IMR-90 (cell line): ENCODE results near the gene PANK4. TPM values are rescaled to one million over a fixed set of nuclear protein-coding genes. Genes with fewer than 3 reads are reported as not detected.

ENCODE experiments used
- ATAC-seq: fragments of 200-7000 bp; cut with Tn5 transposase; 2 replicates; pipeline ENCODE4 v1.9.1; 2020; ENCODE audit warnings: low read depth, mild to moderate bottlenecking, moderate library complexity
- BruUV-seq: library from RNA; stranded (reverse); fragments of 400-500 nt; replicated peaks from 2 replicates; lab custom pipeline; 2021; lab: Mats Ljungman, UMichigan
- CTCF ChIA-PET: fragments of 300-600 bp; formaldehyde crosslinking; extraction: SDS; loops from one replicate; lab custom pipeline; 2021; ENCODE audit warnings: antibody characterized with exemption; lab: Yijun Ruan, JAX
- POLR2A ChIA-PET: fragments of 300-600 bp; sonication (Branson Sonifier 250); formaldehyde crosslinking; loops from one replicate; lab custom pipeline; 2022; ENCODE audit warnings: antibody characterized with exemption; ENCODE audit not compliant: unreplicated experiment; lab: Charles Lee
- DNase-seq: peaks from one replicate; pipeline ENCODE4 v3.0.0; 2013
- H2AFZ ChIP-seq: replicated peaks from 2 replicates; pipeline ENCODE3; 2013; ENCODE audit warnings: low read length, mild to moderate bottlenecking; ENCODE audit not compliant: poor library complexity
- H2AK5ac ChIP-seq: 2 replicates; pipeline ENCODE4 v1.6.1; 2013; ENCODE audit warnings: low read depth, low read length, inconsistent platforms
- H2AK9ac ChIP-seq: replicated peaks from 2 replicates; pipeline ENCODE3; 2013; ENCODE audit warnings: mild to moderate bottlenecking, low read depth, low read length, moderate library complexity; ENCODE audit not compliant: poor library complexity
- H2BK120ac ChIP-seq: 2 replicates; pipeline ENCODE4 v1.6.1; 2013; ENCODE audit warnings: low read depth, low read length, inconsistent platforms
- H2BK15ac ChIP-seq: 3 replicates; pipeline ENCODE4 v1.6.1; 2013; ENCODE audit warnings: low read depth, low read length, inconsistent platforms
- H2BK20ac ChIP-seq: 2 replicates; pipeline ENCODE4 v1.6.1; 2013; ENCODE audit warnings: low read depth, mild to moderate bottlenecking, inconsistent platforms, low read length, moderate library complexity
- H2BK5ac ChIP-seq: 2 replicates; pipeline ENCODE4 v1.6.1; 2013; ENCODE audit warnings: mild to moderate bottlenecking, low read depth, low read length, inconsistent platforms; ENCODE audit not compliant: poor library complexity, severe bottlenecking
- H3K14ac ChIP-seq: replicated peaks from 2 replicates; pipeline ENCODE4 v1.6.1; 2013; ENCODE audit warnings: low read depth, low read length, inconsistent platforms
- H3K18ac ChIP-seq: 2 replicates; pipeline ENCODE4 v1.6.1; 2013; ENCODE audit warnings: low read depth, low read length, control low read depth
- H3K23ac ChIP-seq: 2 replicates; pipeline ENCODE4 v1.6.1; 2013; ENCODE audit warnings: low read depth, low read length, inconsistent platforms
- H3K27ac ChIP-seq: 2 replicates; pipeline ENCODE4 v1.5.1; 2013; ENCODE audit warnings: mild to moderate bottlenecking, control low read depth, low read length; ENCODE audit not compliant: insufficient read depth
- H3K27me3 ChIP-seq: 2 replicates; pipeline ENCODE4 v1.6.1; 2013; ENCODE audit warnings: low read length; ENCODE audit not compliant: control insufficient read depth, insufficient read depth
- H3K36me3 ChIP-seq: 2 replicates; pipeline ENCODE4 v1.6.1; 2013; ENCODE audit warnings: low read length, mixed read lengths; ENCODE audit not compliant: control insufficient read depth, insufficient read depth
- H3K4ac ChIP-seq: 2 replicates; pipeline ENCODE4 v1.6.1; 2013; ENCODE audit warnings: low read depth, low read length, inconsistent platforms
- H3K4me1 ChIP-seq: 2 replicates; pipeline ENCODE4 v1.6.1; 2013; ENCODE audit warnings: low read length, mixed read lengths; ENCODE audit not compliant: control insufficient read depth, insufficient read depth
- H3K4me2 ChIP-seq: 2 replicates; pipeline ENCODE4 v1.6.1; 2013; ENCODE audit warnings: low read depth, mild to moderate bottlenecking, control low read depth, low read length, moderate library complexity
- H3K4me3 ChIP-seq: 2 replicates; pipeline ENCODE4 v1.5.1; 2013; ENCODE audit warnings: low read depth, mild to moderate bottlenecking, control low read depth, low read length, moderate library complexity; ENCODE audit not compliant: insufficient read depth
- H3K56ac ChIP-seq: 2 replicates; pipeline ENCODE4 v1.6.1; 2013; ENCODE audit warnings: low read length, inconsistent platforms; ENCODE audit not compliant: insufficient read depth; ENCODE audit errors: extremely low read depth
- H3K79me1 ChIP-seq, 2 experiments: 2 replicates each; pipeline ENCODE4 v1.6.1; 2013; ENCODE audit warnings: low read length in 2 of 2, inconsistent platforms in 1 of 2, low read depth in 1 of 2
- H3K9ac ChIP-seq: 2 replicates; pipeline ENCODE4 v1.6.1; 2013; ENCODE audit warnings: low read depth, low read length, control low read depth
- H3K9me1 ChIP-seq: 2 replicates; pipeline ENCODE4 v1.6.1; 2013; ENCODE audit warnings: low read length, inconsistent platforms; ENCODE audit not compliant: insufficient read depth
- H3K9me3 ChIP-seq: 2 replicates; pipeline ENCODE4 v1.6.1; 2013; ENCODE audit warnings: low read length; ENCODE audit not compliant: control insufficient read depth, insufficient read depth
- H4K20me1 ChIP-seq: 2 replicates; pipeline ENCODE4 v1.6.1; 2013; ENCODE audit warnings: low read length, inconsistent platforms; ENCODE audit not compliant: insufficient read depth
- H4K5ac ChIP-seq: 2 replicates; pipeline ENCODE4 v1.6.1; 2013; ENCODE audit warnings: mild to moderate bottlenecking, low read depth, low read length, control low read depth
- H4K8ac ChIP-seq, 2 experiments: 2 replicates each; pipeline ENCODE4 v1.6.1; 2013; ENCODE audit warnings: low read depth in 2 of 2, low read length in 2 of 2, control low read depth in 1 of 2, inconsistent platforms in 1 of 2
- H4K91ac ChIP-seq: 2 replicates; pipeline ENCODE4 v1.6.1; 2013; ENCODE audit warnings: low read depth, low read length, inconsistent platforms; ENCODE audit not compliant: insufficient read depth
- CHD1 ChIP-seq: IDR thresholded peaks from 2 replicates; pipeline ENCODE4 v1.6.1; 2012; ENCODE audit warnings: low read depth, low read length, improper control_type of control experiment
- FOS ChIP-seq: fragments of 150-350 bp; IDR thresholded peaks from 2 replicates; pipeline ENCODE4 v1.6.1; 2016; ENCODE audit warnings: low read depth, low read length
- MAZ ChIP-seq: IDR thresholded peaks from 2 replicates; pipeline ENCODE4 v1.6.1; 2012; ENCODE audit warnings: low read depth, mild to moderate bottlenecking, low read length, improper control_type of control experiment, moderate library complexity, borderline replicate concordance
- MXI1 ChIP-seq: IDR thresholded peaks from 2 replicates; pipeline ENCODE4 v1.6.1; 2012; ENCODE audit warnings: low read depth, mild to moderate bottlenecking, low read length, moderate library complexity, borderline replicate concordance
- POLR2A ChIP-seq: IDR thresholded peaks from 2 replicates; pipeline ENCODE4 v1.6.1; 2012; ENCODE audit warnings: mild to moderate bottlenecking, low read depth, low read length
- RCOR1 ChIP-seq: IDR thresholded peaks from 2 replicates; pipeline ENCODE4 v1.6.1; 2012; ENCODE audit warnings: mild to moderate bottlenecking, low read length, improper control_type of control experiment; ENCODE audit not compliant: insufficient replicate concordance
- RFX5 ChIP-seq: IDR thresholded peaks from 2 replicates; pipeline ENCODE4 v1.8.0; 2012; ENCODE audit warnings: low read depth, mild to moderate bottlenecking, low read length, moderate library complexity
- WGBS, 2 experiments: methylation state at CpG; one replicate each; pipeline versions ENCODE4 v1.1.5 to v1.1.7; 2013; ENCODE audit warnings: missing lambda C conversion rate in 2 of 2; ENCODE audit not compliant: insufficient read length in 1 of 2; ENCODE audit errors: extremely low coverage in 2 of 2; 5-methylcytosine and 5-hydroxymethylcytosine counted together
- dilution Hi-C: fragments of 300-500 bp; cut with HindIII; formaldehyde crosslinking; loops from one replicate; pipeline ENCODE4 v1.14.3; 2018; ENCODE audit warnings: low sequenced_read_pairs; ENCODE audit not compliant: unreplicated experiment
- in situ Hi-C: fragments of 300-500 bp; cut with MboI; formaldehyde crosslinking; loops from 3 replicates; pipeline ENCODE4 v1.14.3; 2019; ENCODE audit warnings: low sequenced_read_pairs, inconsistent platforms, mixed read lengths
- intact Hi-C: fragments of 100-400 bp; cut with micrococcal nuclease; formaldehyde crosslinking; loops from 2 replicates; pipeline ENCODE4 v1.10.0; 2022
- polyA plus RNA-seq, 3 experiments: library from polyadenylated mRNA; depleted of rRNA; stranded (reverse); fragments of >200 nt; gene quantifications; 2 replicates each; pipeline ENCODE4 v1.2.3, GENCODE V29; 2012; ENCODE audit warnings: low replicate concordance in 1 of 3
- total RNA-seq: library from RNA; depleted of rRNA; stranded (reverse); fragments of >200 nt; gene quantifications from 2 replicates; pipeline ENCODE4 v1.2.3, GENCODE V29; 2012
- TF ChIP-seq, protein P1 (sequence below): conservative IDR thresholded peaks from 2 replicates; pipeline ENCODE4 v1.5.1; 2012; ENCODE audit warnings: mild to moderate bottlenecking, low read depth, low read length, improper control_type of control experiment

PANK4 gene
- total and polyA plus RNA-seq, 2 of the 4 experiments (the other 2 are of a cell fraction), result 14.0 to 18.5 TPM

GRCh38 chr1:2463396-2463795, 63.0 kb downstream of the PANK4 start:
- WGBS, 2 experiments, result no CpG with 5 or more reads among the region's 17 CpGs
- Histone ChIP-seq H3K4me1 (no peaks in the 10 kb centered on the region), H2BK5ac (no peak overlapping the region), H3K56ac (no peak overlapping the region), H3K79me1 (no peaks in the 10 kb centered on the region), H4K5ac (no peak overlapping the region), H4K20me1 (no peaks in the 10 kb centered on the region), H3K4me3 (no peak overlapping the region), H3K4me2 (no peak overlapping the region; the same call in 1 of the 2 replicates), H4K91ac (no peak overlapping the region), H3K27me3 (peaks cover 35% of the 10 kb centered on the region), H3K9me1 (no peaks in the 10 kb centered on the region), H2AK9ac (no peak overlapping the region), H3K4ac (no peak overlapping the region), H2AK5ac (no peak overlapping the region), H3K14ac (no peak overlapping the region), H4K8ac (no peak overlapping the region), H2BK15ac (no peak overlapping the region), H3K18ac (no peak overlapping the region), H3K27ac (no peak overlapping the region), H2AFZ (peak overlapping the region; percentile 48), H2BK20ac (no peak overlapping the region), H3K36me3 (no peaks in the 10 kb centered on the region), H2BK120ac (no peak overlapping the region), H3K9me3 (no peaks in the 10 kb centered on the region), H3K9ac (no peak overlapping the region), H3K23ac (no peak overlapping the region)
- BruUV-seq, result no TSS peak
- dilution Hi-C loops, result no loop called here
- ATAC-seq (peak; percentile 30; the same call in 1 of the 2 replicates), DNase-seq (peak; percentile 25)
- TF ChIP-seq POLR2A (no peak), MXI1 (no peak), CHD1 (no peak), RFX5 (no peak), MAZ (no peak), FOS (no peak), RCOR1 (no peak)
- TF ChIP-seq, protein P1, sequence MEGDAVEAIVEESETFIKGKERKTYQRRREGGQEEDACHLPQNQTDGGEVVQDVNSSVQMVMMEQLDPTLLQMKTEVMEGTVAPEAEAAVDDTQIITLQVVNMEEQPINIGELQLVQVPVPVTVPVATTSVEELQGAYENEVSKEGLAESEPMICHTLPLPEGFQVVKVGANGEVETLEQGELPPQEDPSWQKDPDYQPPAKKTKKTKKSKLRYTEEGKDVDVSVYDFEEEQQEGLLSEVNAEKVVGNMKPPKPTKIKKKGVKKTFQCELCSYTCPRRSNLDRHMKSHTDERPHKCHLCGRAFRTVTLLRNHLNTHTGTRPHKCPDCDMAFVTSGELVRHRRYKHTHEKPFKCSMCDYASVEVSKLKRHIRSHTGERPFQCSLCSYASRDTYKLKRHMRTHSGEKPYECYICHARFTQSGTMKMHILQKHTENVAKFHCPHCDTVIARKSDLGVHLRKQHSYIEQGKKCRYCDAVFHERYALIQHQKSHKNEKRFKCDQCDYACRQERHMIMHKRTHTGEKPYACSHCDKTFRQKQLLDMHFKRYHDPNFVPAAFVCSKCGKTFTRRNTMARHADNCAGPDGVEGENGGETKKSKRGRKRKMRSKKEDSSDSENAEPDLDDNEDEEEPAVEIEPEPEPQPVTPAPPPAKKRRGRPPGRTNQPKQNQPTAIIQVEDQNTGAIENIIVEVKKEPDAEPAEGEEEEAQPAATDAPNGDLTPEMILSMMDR, result no peak
- intact Hi-C loops, result no loop called here
- in situ Hi-C loops, result no loop called here
- ChIA-PET POLR2A (no interaction called here), CTCF (no interaction called here)
